ENCODE data around the gene CHRD. TPM values are rescaled to one million over a fixed set of nuclear protein-coding genes. Genes with fewer than 3 reads are reported as not detected.

CHRD gene
- total and polyA plus RNA-seq, 9 of the 15 experiments (the other 6 are each of a cell fraction or from before 2014, with no cell fraction given) = 0.11 to 1.3 (median 0.59) TPM; not detected in 3

- TF ChIP-seq ATF7 (IDR thresholded peaks at IDR 0.05) (no peak), CTCF (IDR thresholded peaks at IDR 0.05 in 2 of 3, conservative IDR thresholded peaks at IDR 0.05 in 1 of 3; ENCODE audit: insufficient read depth in 2 of 3, low read depth in 1 of 3, low read length in 3 of 3) (peak; percentile 62 to 81 (median 77)), MEIS2 (IDR thresholded peaks at IDR 0.05; ENCODE audit: partially characterized antibody) (peak; percentile 82), CXXC5 (CRISPR knock-in tag; IDR thresholded peaks at IDR 0.05) (peak; percentile 19; the same call in 1 of the 2 replicates), TFAP4 (CRISPR knock-in tag; IDR thresholded peaks at IDR 0.05; ENCODE audit: borderline replicate concordance) (peak; percentile 99), CBX3 (IDR thresholded peaks at IDR 0.05; ENCODE audit: borderline replicate concordance in 1 of 2, low read length in 2 of 2) (peak in 1 of 2 experiments; percentile 55; a peak in 1 of 3 replicates), RCOR1 (IDR thresholded peaks at IDR 0.05; ENCODE audit: borderline replicate concordance in 1 of 2, low read depth in 2 of 2, low read length in 2 of 2) (peak in 1 of 2 experiments; percentile 86; a peak in 1 of 4 replicates), ZNF57 (CRISPR knock-in tag; IDR thresholded peaks at IDR 0.05) (no peak), MIER1 (IDR thresholded peaks at IDR 0.05; ENCODE audit: low read depth) (no peak), ZNF384 (IDR thresholded peaks at IDR 0.05; ENCODE audit: low read depth, low read length) (no peak), REST (IDR thresholded peaks at IDR 0.05; ENCODE audit: borderline replicate concordance) (peak; percentile 43; the same call in 1 of the 2 replicates), REST (CRISPR knock-in tag; IDR thresholded peaks at IDR 0.05; ENCODE audit: low read depth) (no peak), ZNF184 (CRISPR knock-in tag; IDR thresholded peaks at IDR 0.05) (no peak), ATF1 (CRISPR knock-in tag; IDR thresholded peaks at IDR 0.05) (no peak), ATF1 (tag; IDR thresholded peaks at IDR 0.05) (peak; percentile 30; the same call in 1 of the 2 replicates), ZZZ3 (IDR thresholded peaks at IDR 0.05) (no peak), TAF15 (IDR thresholded peaks at IDR 0.05; ENCODE audit: low read depth, low read length) (no peak), MCM2 (IDR thresholded peaks at IDR 0.05; ENCODE audit: low read depth) (no peak)
Measured at GRCh38 chr3:184345317-184346144, 34.3 kb upstream of the CHRD start (continued).

All from K562 (cell line).